H9 (cell line): ENCODE results near the gene SSBP3. TPM values are rescaled to one million over a fixed set of nuclear protein-coding genes. Genes with fewer than 3 reads are reported as not detected.

Experiments
- DNase-seq: peaks from one replicate; pipeline ENCODE4 v3.0.0-alpha.2; 2017
- H2AFZ ChIP-seq: one replicate; pipeline ENCODE4 v1.6.1; 2013; ENCODE audit warnings: mild to moderate bottlenecking, low read length, control low read depth, moderate library complexity
- H2AK5ac ChIP-seq: 2 replicates; pipeline ENCODE4 v1.6.1; 2013; ENCODE audit warnings: low read length, control low read depth, mixed read lengths; ENCODE audit not compliant: insufficient read length
- H2BK120ac ChIP-seq: one replicate; pipeline ENCODE4 v1.6.1; 2013; ENCODE audit warnings: low read depth, mild to moderate bottlenecking, low read length, control low read depth, inconsistent platforms; ENCODE audit not compliant: poor library complexity, severe bottlenecking
- H2BK12ac ChIP-seq: 2 replicates; pipeline ENCODE4 v1.6.1; 2013; ENCODE audit warnings: low read length, control low read depth, mixed read lengths, low read depth; ENCODE audit not compliant: insufficient read length
- H2BK15ac ChIP-seq: 2 replicates; pipeline ENCODE4 v1.6.1; 2013; ENCODE audit warnings: low read depth, low read length, control low read depth
- H2BK20ac ChIP-seq: one replicate; pipeline ENCODE4 v1.6.1; 2013; ENCODE audit warnings: low read depth, mild to moderate bottlenecking, low read length, control low read depth, inconsistent platforms; ENCODE audit not compliant: poor library complexity, severe bottlenecking
- H2BK5ac ChIP-seq: 2 replicates; pipeline ENCODE4 v1.6.1; 2013; ENCODE audit warnings: low read length, control low read depth, mixed read lengths; ENCODE audit not compliant: insufficient read length
- H3K14ac ChIP-seq: 2 replicates; pipeline ENCODE4 v1.6.1; 2013; ENCODE audit warnings: low read length, control low read depth; ENCODE audit not compliant: insufficient read depth
- H3K18ac ChIP-seq: 2 replicates; pipeline ENCODE4 v1.6.1; 2013; ENCODE audit warnings: low read depth, mild to moderate bottlenecking, mixed read lengths, low read length, control low read depth; ENCODE audit not compliant: insufficient read length
- H3K23ac ChIP-seq: 2 replicates; pipeline ENCODE4 v1.6.1; 2013; ENCODE audit warnings: low read length, control low read depth, mixed read lengths, low read depth; ENCODE audit not compliant: insufficient read length
- H3K23me2 ChIP-seq: 2 replicates; pipeline ENCODE4 v1.6.1; 2013; ENCODE audit warnings: low read depth, mild to moderate bottlenecking, mixed read lengths, low read length, control low read depth; ENCODE audit not compliant: insufficient read length, poor library complexity, severe bottlenecking
- H3K27ac ChIP-seq: 2 replicates; pipeline ENCODE4 v1.5.1; 2013; ENCODE audit warnings: low read length, control low read depth, mixed read lengths, low read depth; ENCODE audit not compliant: insufficient read length
- H3K27me3 ChIP-seq: 2 replicates; pipeline ENCODE4 v1.6.1; 2013; ENCODE audit warnings: low read length, control low read depth, inconsistent platforms; ENCODE audit not compliant: insufficient read depth
- H3K4ac ChIP-seq: 2 replicates; pipeline ENCODE4 v1.6.1; 2013; ENCODE audit warnings: low read depth, mild to moderate bottlenecking, control low read depth, inconsistent platforms, low read length, moderate library complexity
- H3K4me1 ChIP-seq: 2 replicates; pipeline ENCODE4 v1.6.1; 2013; ENCODE audit warnings: low read length, control low read depth, inconsistent platforms; ENCODE audit not compliant: insufficient read depth
- H3K4me2 ChIP-seq: 2 replicates; pipeline ENCODE4 v1.6.1; 2013; ENCODE audit warnings: low read length, control low read depth, mixed read lengths; ENCODE audit not compliant: insufficient read length, insufficient read depth
- H3K56ac ChIP-seq: 2 replicates; pipeline ENCODE4 v1.6.1; 2013; ENCODE audit warnings: low read depth, mild to moderate bottlenecking, mixed read lengths, low read length, control low read depth; ENCODE audit not compliant: insufficient read length
- H3K79me1 ChIP-seq: 2 replicates; pipeline ENCODE4 v1.6.1; 2013; ENCODE audit warnings: low read depth, mild to moderate bottlenecking, moderate library complexity, low read length, control low read depth, inconsistent platforms; ENCODE audit not compliant: insufficient read depth, poor library complexity, severe bottlenecking
- H3K79me2 ChIP-seq: 2 replicates; pipeline ENCODE4 v1.6.1; 2013; ENCODE audit warnings: low read length, control low read depth, inconsistent platforms; ENCODE audit not compliant: insufficient read depth
- H3K9ac ChIP-seq: 2 replicates; pipeline ENCODE4 v1.6.1; 2013; ENCODE audit warnings: low read length, control low read depth, mixed read lengths; ENCODE audit not compliant: insufficient read length; ENCODE audit errors: extremely low read depth
- H3K9me3 ChIP-seq: one replicate; pipeline ENCODE4 v1.6.1; 2013; ENCODE audit warnings: low read depth, low read length, inconsistent platforms; ENCODE audit not compliant: control insufficient read depth
- H3T11ph ChIP-seq: one replicate; pipeline ENCODE4 v1.6.1; 2013; ENCODE audit warnings: mild to moderate bottlenecking, low read length, control low read depth, inconsistent platforms
- H4K20me1 ChIP-seq: one replicate; pipeline ENCODE4 v1.6.1; 2013; ENCODE audit not compliant: control insufficient read depth, insufficient read length, insufficient read depth
- H4K5ac ChIP-seq: 2 replicates; pipeline ENCODE4 v1.6.1; 2013; ENCODE audit warnings: low read depth, mild to moderate bottlenecking, mixed read lengths, low read length, control low read depth; ENCODE audit not compliant: insufficient read length
- H4K8ac ChIP-seq: replicated peaks from 2 replicates; pipeline ENCODE4 v1.6.1; 2013; ENCODE audit warnings: low read length, control low read depth, mixed read lengths, low read depth; ENCODE audit not compliant: insufficient read length
- H4K91ac ChIP-seq: 2 replicates; pipeline ENCODE4 v1.6.1; 2013; ENCODE audit warnings: low read depth, mild to moderate bottlenecking, moderate library complexity, mixed read lengths, low read length, control low read depth; ENCODE audit not compliant: insufficient read length
- H3K27ac Mint-ChIP-seq, 3 experiments: 2 replicates in 2 of 3; 3 replicates in 1 of 3; pipeline ENCODE4 v1.8.0; 2020 to 2021; ENCODE audit warnings: mixed read lengths in 3 of 3, mild to moderate bottlenecking in 1 of 3, moderate library complexity in 1 of 3
- H3K27me3 Mint-ChIP-seq: 2 replicates; pipeline ENCODE4 v1.8.0; 2021; ENCODE audit warnings: low read depth, mild to moderate bottlenecking, moderate library complexity, mixed read lengths
- H3K36me3 Mint-ChIP-seq, 3 experiments: 2 replicates in 2 of 3; 3 replicates in 1 of 3; pipeline ENCODE4 v1.8.0; 2020 to 2021; ENCODE audit warnings: low read depth in 3 of 3, mixed read lengths in 3 of 3; ENCODE audit not compliant: insufficient read depth in 1 of 3
- H3K4me1 Mint-ChIP-seq, 2 experiments: 2 replicates each; pipeline ENCODE4 v1.8.0; 2020; ENCODE audit warnings: mixed read lengths in 2 of 2
- H3K4me3 Mint-ChIP-seq, 2 experiments: 2 replicates in 1 of 2; 3 replicates in 1 of 2; pipeline ENCODE4 v1.8.0; 2020 to 2021; ENCODE audit warnings: mild to moderate bottlenecking in 2 of 2, mixed read lengths in 2 of 2, moderate library complexity in 1 of 2
- H3K9me3 Mint-ChIP-seq, 2 experiments: 2 replicates in 1 of 2; 3 replicates in 1 of 2; pipeline ENCODE4 v1.8.0; 2020; ENCODE audit warnings: mild to moderate bottlenecking in 2 of 2, mixed read lengths in 2 of 2, moderate library complexity in 1 of 2
- CTCF ChIP-seq: fragments of 200-600 bp; sonication (generic); conservative IDR thresholded peaks from 3 replicates; pipeline ENCODE4 v1.8.0; 2021; ENCODE audit warnings: antibody characterized with exemption, mild to moderate bottlenecking
- WGBS: extraction: QIAGEN DNeasy Blood & Tissue Kit; methylation state at CpG from one replicate; pipeline ENCODE4 v1.1.7; 2013; ENCODE audit warnings: missing lambda C conversion rate, low lambda C conversion rate, mixed read lengths; ENCODE audit not compliant: insufficient read length; ENCODE audit errors: extremely low coverage; 5-methylcytosine and 5-hydroxymethylcytosine counted together
- total RNA-seq: library from RNA; stranded (reverse); gene quantifications from 2 replicates; pipeline ENCODE4 v1.2.1, GENCODE V29; 2021

Gene SSBP3
- total RNA-seq, 1 experiment from 2014 or later, result 126 TPM

GRCh38 chr1:54328066-54328636, 78.0 kb downstream of the SSBP3 start:
- H4K5ac ChIP-seq, result no peak overlapping the region
- H3K4me3 Mint-ChIP-seq, result peak overlapping the region; percentile 2 to 51; a peak in 3 of 5 replicates
- H3K4ac ChIP-seq, result no peak overlapping the region
- H4K8ac ChIP-seq, result no peak overlapping the region
- H3K9me3 Mint-ChIP-seq, result no peaks in the 10 kb centered on the region
- DNase-seq, result no peak
- peak overlapping the region; percentile 43 for H3K18ac ChIP-seq
- H3K79me2 ChIP-seq, result peaks cover 16% of the 10 kb centered on the region; the same call in 1 of the 2 replicates
- peak overlapping the region; percentile 6 for H4K91ac ChIP-seq
- H2AFZ ChIP-seq, result no peak overlapping the region
- H3K27me3 ChIP-seq, result no peaks in the 10 kb centered on the region
- H3K27ac ChIP-seq, result peak overlapping the region; percentile 21
- no peak overlapping the region for H2BK20ac ChIP-seq
- H2BK5ac ChIP-seq, result no peak overlapping the region
- no peak overlapping the region for H3T11ph ChIP-seq
- no peaks in the 10 kb centered on the region for H4K20me1 ChIP-seq
- no peaks in the 10 kb centered on the region for H3K27me3 Mint-ChIP-seq
- no peak overlapping the region for H2BK15ac ChIP-seq
- no peak overlapping the region for H2BK120ac ChIP-seq
- H3K4me1 Mint-ChIP-seq, result peaks cover 98 to 100% of the 10 kb centered on the region in 2 experiments
- peaks cover 47% of the 10 kb centered on the region for H3K4me1 ChIP-seq
- peak overlapping the region; percentile 86 to 94 (median 90); a peak in 6 of 7 replicates for H3K27ac Mint-ChIP-seq
- H2AK5ac ChIP-seq, result no peak overlapping the region
- H3K36me3 Mint-ChIP-seq, result no peaks in the 10 kb centered on the region; a peak in 1 of 7 replicates
- no peak overlapping the region for H3K9ac ChIP-seq
- TF ChIP-seq CTCF, result no peak
- no CpG with 5 or more reads among the region's 12 CpGs for WGBS
- no peak overlapping the region for H3K56ac ChIP-seq
- no peaks in the 10 kb centered on the region for H3K9me3 ChIP-seq
- H3K4me2 ChIP-seq, result peak overlapping the region; percentile 26
- no peak overlapping the region for H3K23ac ChIP-seq
- peak overlapping the region; percentile 14; the same call in 1 of the 2 replicates for H3K14ac ChIP-seq
- no peak overlapping the region for H2BK12ac ChIP-seq
- no peaks in the 10 kb centered on the region for H3K23me2 ChIP-seq
- peaks cover 6% of the 10 kb centered on the region for H3K79me1 ChIP-seq
